Hippocampal formation (tissue), 2 donors: ENCODE data around the gene ZNF641.
"Not testable (repeated sequence)": the region's sequence is repeated elsewhere in the genome, so short reads cannot be mapped to it uniquely, and the experiment has no call there.

Experiments
- DNase-seq, 2 donors: peaks; one replicate each; lab custom pipeline; 2025; lab: John Stamatoyannopoulos, UW

Gene ZNF641

DNA sequence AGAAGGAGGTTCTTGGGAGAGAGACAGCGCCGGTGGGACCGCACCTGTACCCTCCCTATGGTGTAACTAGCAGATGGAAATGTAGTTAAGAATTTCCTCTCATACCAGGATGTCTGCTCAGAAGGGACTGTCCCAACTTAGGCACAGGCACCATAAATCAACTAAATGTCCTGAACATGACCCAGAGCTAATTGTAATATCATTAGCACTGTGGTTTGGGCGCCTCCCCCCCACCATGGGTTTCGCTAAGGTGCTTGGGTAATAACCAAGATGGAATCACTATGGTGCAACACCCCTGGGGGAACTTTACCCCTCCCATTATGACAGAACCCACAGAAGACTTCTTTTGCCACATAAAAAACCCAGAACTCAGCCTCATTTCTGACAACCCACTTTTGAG is 15.9 kb downstream of the ZNF641 start:
- DNase-seq, result no peak

GRCh38 chr12:48333680-48334079 is 17.0 kb downstream of the ZNF641 start:
- DNase-seq, result not testable (repeated sequence)

- DNase-seq, result no peak
Measured at GRCh38 chr12:48331399-48331798, 19.3 kb downstream of the ZNF641 start.

- DNase-seq, result no peak
Measured at GRCh38 chr12:48329199-48329939, 21.4 kb downstream of the ZNF641 start.

DNA sequence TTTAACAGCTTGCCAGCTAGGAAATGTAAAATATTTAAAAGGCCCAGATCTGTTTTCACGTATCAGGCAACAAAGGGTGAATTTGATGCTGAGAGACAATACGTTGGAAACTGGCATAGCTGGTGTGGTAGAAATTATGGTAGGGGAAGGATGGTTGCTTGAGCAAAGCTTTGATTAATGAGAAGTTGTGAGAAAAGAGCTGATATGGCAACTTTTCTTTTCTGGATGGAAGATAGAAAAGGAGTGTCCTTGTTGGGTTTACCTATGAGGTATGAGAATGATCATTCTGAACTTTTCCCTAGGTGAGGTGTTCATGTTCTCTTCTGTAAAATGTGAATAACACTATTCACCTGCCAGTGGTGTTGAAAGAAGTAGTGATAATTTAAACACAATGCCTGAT is 34.2 kb downstream of the ZNF641 start:
- no peak for DNase-seq

GRCh38 chr12:48311313-48311712 is 39.4 kb downstream of the ZNF641 start:
- DNase-seq, result no peak

- no peak for DNase-seq
Measured at GRCh38 chr12:48307269-48307668, 43.5 kb downstream of the ZNF641 start.

DNA sequence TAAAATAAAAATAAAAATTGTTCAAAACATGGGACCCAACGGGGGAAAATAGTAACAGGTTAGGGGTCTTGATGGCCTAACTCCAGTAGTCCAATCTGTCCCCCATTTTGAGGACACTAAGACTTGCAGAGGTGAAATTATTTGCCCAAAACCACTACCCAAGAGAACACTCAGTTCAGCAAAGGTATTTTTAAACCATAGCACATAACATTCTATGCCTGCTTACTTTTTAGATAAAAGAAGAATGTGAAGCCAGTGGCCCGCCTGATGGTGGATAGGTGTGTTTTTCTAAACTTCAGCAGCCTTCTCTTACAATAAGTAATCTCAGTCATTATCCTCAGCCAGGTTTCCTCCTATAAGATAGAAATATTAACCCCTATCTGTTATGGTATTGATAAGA is 45.5 kb downstream of the ZNF641 start:
- DNase-seq, result no peak

- DNase-seq, result no peak
Measured at GRCh38 chr12:48302161-48302911, 48.4 kb downstream of the ZNF641 start.

- DNase-seq, result no peak
Measured at GRCh38 chr12:48300774-48301173, 49.9 kb downstream of the ZNF641 start.

DNA sequence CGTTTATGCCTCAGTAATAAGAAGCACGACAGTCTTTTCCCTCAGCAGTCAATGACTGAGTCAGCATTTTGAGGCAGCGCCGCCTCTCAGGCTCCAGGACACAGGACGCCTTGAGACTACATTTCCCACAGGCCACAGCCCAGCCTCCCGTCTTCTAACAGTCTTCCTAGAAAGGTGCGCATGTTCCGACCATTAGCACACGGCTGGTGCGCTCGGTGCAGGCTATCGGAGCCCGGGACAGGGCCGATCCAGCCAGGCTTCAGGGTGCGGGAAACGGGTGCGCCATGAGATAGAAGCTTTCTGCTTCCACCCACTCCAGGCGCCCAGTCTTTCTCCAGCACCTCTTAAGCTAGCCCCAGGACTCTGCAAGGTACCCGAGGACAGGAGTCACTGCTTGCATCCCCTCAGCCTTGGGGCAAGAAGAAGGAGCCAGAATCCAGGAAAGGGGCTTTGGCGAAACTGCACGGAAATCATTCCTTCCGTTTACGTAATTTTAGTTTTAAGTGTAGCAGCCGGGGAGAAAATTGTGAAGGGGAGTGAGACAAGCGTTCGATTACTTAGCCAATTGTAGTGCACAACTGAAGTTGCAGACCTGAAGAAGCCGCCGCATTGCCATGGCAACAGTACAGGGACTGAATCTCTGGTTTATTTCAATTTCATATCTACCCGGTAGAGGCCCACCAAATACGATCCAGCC is 54.0 kb downstream of the ZNF641 start:
- peak; percentile 59 to 72 for DNase-seq

DNA sequence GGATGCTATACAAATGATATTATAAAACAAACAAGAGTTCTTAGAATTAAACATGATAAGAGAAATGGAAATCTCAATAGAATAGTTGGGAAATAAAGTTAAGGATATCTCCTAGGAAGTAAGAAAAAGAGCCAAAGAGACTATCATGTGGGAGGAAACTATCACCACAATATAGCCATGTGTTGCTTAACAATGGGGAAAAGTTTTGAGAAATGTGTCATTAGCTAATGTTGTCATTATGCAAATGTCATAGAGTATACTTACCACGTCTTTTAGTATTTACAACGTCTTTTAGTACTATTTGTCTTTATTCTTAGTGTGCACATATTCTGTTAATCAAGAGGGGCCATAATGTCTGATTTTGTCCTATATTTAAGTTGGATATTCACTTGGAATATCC is 58.7 kb downstream of the ZNF641 start:
- DNase-seq, result no peak

- no peak for DNase-seq
Measured at GRCh38 chr12:48291511-48291910, 59.2 kb downstream of the ZNF641 start.

- no peak for DNase-seq
Measured at GRCh38 chr12:48288387-48289268, 62.1 kb downstream of the ZNF641 start.
